Ovary (tissue), 9 donors: ENCODE results near the gene ACP4. TPM values are rescaled to one million over a fixed set of nuclear protein-coding genes. Genes with fewer than 3 reads are reported as not detected.

Experiments
- DNase-seq, 5 donors: peaks; one replicate each; pipeline ENCODE4 v3.0.0-alpha.2; 2019 to 2020
- H3K27ac ChIP-seq, 2 donors: fragments of 200-600 bp; one replicate each; pipeline versions ENCODE4 v1.5.1 to v1.8.0; 2019 to 2022
- H3K27me3 ChIP-seq: fragments of 200-600 bp; one replicate; pipeline ENCODE4 v1.8.0; 2022
- H3K36me3 ChIP-seq: fragments of 200-600 bp; sonication (generic); one replicate; pipeline ENCODE4 v1.5.1; 2019
- H3K4me1 ChIP-seq: one replicate; pipeline ENCODE4 v1.8.1; 2013; ENCODE audit warnings: mild to moderate bottlenecking, moderate library complexity; ENCODE audit not compliant: insufficient read depth
- H3K4me3 ChIP-seq: fragments of 200-600 bp; sonication (generic); one replicate; pipeline ENCODE4 v1.5.1; 2017
- H3K9me3 ChIP-seq, 2 donors: fragments of 200-600 bp in 1 of 2; sonication (generic) in 1 of 2; one replicate each; pipeline versions ENCODE4 v1.5.1 to v1.8.1; 2013 to 2019; ENCODE audit warnings: mild to moderate bottlenecking in 1 of 2, moderate library complexity in 1 of 2
- EP300 ChIP-seq: sonication (generic); formaldehyde crosslinking; IDR thresholded peaks from one replicate; pipeline ENCODE4 v1.6.1; 2017; ENCODE audit warnings: antibody characterized with exemption
- POLR2A ChIP-seq: fragments of 450-650 bp; IDR thresholded peaks from one replicate; pipeline ENCODE4 v1.6.1; 2017; ENCODE audit warnings: antibody characterized with exemption, mild to moderate bottlenecking, moderate library complexity
- WGBS, 3 donors: extraction: QIAGEN DNeasy Blood & Tissue Kit in 1 of 3; methylation state at CpG; one replicate each; pipeline versions ENCODE4 v1.1.5 to v1.1.7; 2013 to 2017; 5-methylcytosine and 5-hydroxymethylcytosine counted together
- intact Hi-C, 4 donors: fragments of 100-400 bp; cut with DNase I; formaldehyde crosslinking; loops; one replicate each; pipeline versions ENCODE4 v1.11.0 to v1.15.1; 2022 to 2023
- polyA plus RNA-seq, 2 donors: library from polyadenylated mRNA; stranded (reverse); fragments of 200-250 nt in 1 of 2; fragments of 350-450 nt in 1 of 2; fragmentation: Illumina TruSeq in 1 of 2; extraction: RNeasy Lipid Tissue Mini Kit (QIAGEN cat#74804) in 1 of 2; gene quantifications; one replicate each; pipeline ENCODE4 v1.2.3, GENCODE V29; 2013 to 2014
- total RNA-seq, 7 donors: library from RNA; depleted of rRNA in 2 of 7; stranded (reverse); fragments of >200 nt in 2 of 7; fragmentation: NEBNext Ultra II Directional in 3 of 7; extraction: Animal tissue kit (Norgen Biotek cat#: 25700) in 3 of 7; gene quantifications; one replicate each; pipeline versions ENCODE4 v1.1.0 to v1.2.4, GENCODE V29; 2016 to 2023
- TF ChIP-seq, protein P1 (sequence below), 3 donors: fragments of 450-650 bp in 2 of 3; fragments of 200-600 bp in 1 of 3; IDR thresholded peaks; one replicate each; pipeline versions ENCODE4 v1.5.1 to v1.8.0; 2016 to 2022; ENCODE audit warnings: antibody characterized with exemption in 3 of 3, mild to moderate bottlenecking in 1 of 3
- donor health status: DM: no; HTN: no; CAD: no; lungs with moderate emphysema.
- donor health status: DM: no; HTN: no; CAD: no.
- donor health status: Bipolar disorder and iron deficiency.
- donor health status: DM: yes; HTN: yes; CAD: no.
- donor health status: DM: no; HTN: no; CAD: no.
- donor health status: DM: yes; HTN: yes; CAD: no.

ACP4 gene
- total and polyA plus RNA-seq, 9 donors = not detected

DNA sequence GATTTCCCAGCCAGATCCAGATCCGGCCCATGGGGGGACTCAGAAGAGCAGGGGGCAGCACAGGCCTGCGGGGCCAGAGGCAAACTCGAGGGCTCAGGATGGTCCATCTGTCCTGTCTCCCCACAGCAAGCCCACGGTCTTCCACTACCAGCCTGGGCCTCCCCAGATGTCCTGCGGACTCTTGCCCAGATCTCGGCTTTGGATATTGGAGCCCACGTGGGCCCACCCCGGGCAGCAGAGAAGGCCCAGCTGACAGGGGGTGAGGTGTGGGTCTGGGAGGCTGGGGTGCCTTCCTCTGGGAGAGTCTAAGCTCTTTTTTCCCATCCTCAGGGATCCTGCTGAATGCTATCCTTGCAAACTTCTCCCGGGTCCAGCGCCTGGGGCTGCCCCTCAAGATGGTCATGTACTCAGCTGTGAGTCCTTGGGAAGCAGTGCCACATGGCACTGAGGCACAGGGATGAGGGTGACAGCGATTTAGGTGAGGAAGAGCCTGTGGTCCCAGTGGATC, 3.4 kb downstream of the ACP4 start:
- Histone ChIP-seq H3K9me3 (no peaks in the 10 kb centered on the region), H3K4me1 (no peaks in the 10 kb centered on the region), H3K27me3 (no peaks in the 10 kb centered on the region), H3K27ac (no peak overlapping the region), H3K36me3 (no peaks in the 10 kb centered on the region), H3K4me3 (no peak overlapping the region)
- TF ChIP-seq POLR2A (no peak), EP300 (no peak)
- TF ChIP-seq, protein P1, sequence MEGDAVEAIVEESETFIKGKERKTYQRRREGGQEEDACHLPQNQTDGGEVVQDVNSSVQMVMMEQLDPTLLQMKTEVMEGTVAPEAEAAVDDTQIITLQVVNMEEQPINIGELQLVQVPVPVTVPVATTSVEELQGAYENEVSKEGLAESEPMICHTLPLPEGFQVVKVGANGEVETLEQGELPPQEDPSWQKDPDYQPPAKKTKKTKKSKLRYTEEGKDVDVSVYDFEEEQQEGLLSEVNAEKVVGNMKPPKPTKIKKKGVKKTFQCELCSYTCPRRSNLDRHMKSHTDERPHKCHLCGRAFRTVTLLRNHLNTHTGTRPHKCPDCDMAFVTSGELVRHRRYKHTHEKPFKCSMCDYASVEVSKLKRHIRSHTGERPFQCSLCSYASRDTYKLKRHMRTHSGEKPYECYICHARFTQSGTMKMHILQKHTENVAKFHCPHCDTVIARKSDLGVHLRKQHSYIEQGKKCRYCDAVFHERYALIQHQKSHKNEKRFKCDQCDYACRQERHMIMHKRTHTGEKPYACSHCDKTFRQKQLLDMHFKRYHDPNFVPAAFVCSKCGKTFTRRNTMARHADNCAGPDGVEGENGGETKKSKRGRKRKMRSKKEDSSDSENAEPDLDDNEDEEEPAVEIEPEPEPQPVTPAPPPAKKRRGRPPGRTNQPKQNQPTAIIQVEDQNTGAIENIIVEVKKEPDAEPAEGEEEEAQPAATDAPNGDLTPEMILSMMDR (IDR thresholded peaks at IDR 0.05) = no peak
- intact Hi-C loops = loop anchor here in 1 of 4 donors (10.0 kb wide), 1 partner anchor 279 kb away; the partner anchor contains the start of genes ASPDH and JOSD2
- no peak for DNase-seq
- 47 to 65% (median 49%) methylated on average over 11 of the region's 11 CpGs for WGBS, 3 donors

DNA sequence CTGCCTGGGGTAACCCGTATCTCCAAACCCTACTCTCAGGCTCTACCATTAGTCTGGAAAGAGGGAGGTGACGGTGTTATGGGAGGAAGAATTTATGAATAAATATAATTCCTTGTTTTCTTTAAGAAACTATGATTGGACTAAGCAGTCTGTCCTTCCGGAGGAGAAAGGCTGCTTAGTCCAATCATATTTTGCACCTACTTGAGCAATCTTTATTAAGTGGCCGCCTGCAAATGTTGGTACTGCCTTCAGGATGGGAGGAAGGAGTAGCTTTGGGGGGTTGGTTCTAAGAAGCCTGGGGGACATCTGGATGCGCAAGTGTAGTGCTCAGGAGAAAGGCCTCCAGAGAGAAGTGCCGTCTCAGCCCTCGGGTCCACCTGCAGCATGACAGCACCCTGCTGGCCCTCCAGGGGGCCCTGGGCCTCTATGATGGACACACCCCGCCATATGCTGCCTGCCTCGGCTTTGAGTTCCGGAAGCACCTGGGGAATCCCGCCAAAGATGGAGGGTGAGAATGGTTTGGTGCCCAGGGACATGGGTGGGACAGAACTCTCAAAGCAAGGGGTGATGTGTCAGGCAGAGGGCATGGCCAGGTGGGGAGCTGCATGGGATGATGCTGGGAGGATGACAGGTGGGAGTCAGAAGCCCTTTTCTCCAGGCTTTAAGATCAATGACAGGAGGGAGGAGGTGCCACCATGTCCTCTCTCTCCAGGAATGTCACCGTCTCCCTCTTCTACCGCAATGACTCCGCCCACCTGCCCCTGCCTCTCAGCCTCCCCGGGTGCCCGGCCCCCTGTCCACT, 4.1 kb downstream of the ACP4 start:
- H3K27ac ChIP-seq = no peak overlapping the region
- H3K4me3 ChIP-seq = no peak overlapping the region
- no peaks in the 10 kb centered on the region for H3K4me1 ChIP-seq
- no peaks in the 10 kb centered on the region for H3K9me3 ChIP-seq
- no peak for DNase-seq
- WGBS, 3 donors = 14 to 23% (median 19%) methylated on average over 16 of the region's 16 CpGs
- intact Hi-C loops = loop anchor here in 1 of 4 donors (10.0 kb wide), 1 partner anchor 279 kb away; the partner anchor contains the start of genes ASPDH and JOSD2
- no peaks in the 10 kb centered on the region for H3K27me3 ChIP-seq
- H3K36me3 ChIP-seq = no peaks in the 10 kb centered on the region
- TF ChIP-seq EP300 = no peak

DNA sequence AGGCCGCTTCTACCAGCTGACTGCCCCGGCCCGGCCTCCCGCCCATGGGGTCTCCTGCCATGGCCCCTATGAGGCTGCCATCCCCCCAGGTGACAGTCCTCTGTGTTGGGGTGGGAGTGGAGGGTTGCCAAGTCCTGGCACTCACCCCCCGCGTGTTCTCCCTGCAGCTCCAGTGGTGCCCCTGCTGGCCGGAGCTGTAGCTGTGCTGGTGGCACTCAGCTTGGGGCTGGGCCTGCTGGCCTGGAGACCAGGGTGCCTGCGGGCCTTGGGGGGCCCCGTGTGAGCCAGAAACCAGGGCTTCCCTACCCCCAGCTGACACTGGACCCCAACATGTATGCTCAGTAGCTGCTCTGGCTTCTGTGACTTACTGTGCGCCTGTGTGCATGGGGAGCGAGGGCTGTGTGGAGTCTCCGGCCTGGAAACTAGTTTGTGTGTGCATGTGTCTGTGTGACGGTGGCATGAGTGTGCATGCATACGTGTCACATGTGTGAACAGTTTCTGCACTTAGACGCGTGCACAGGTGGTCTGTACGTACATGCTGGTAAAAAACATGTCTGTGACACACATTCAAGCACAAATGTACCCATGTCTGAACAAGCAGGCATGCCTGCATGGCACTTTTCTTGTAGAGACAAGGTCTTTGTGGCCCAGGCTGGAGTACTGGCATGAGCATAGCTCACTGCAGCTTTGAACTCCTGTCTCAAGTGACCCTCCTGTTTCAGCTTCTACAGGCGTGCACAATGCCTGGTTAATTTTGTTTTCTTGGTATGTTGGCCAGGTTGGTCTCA, 4.9 kb downstream of the ACP4 start:
- no peak overlapping the region for H3K27ac ChIP-seq
- H3K9me3 ChIP-seq = no peaks in the 10 kb centered on the region
- H3K4me3 ChIP-seq = no peak overlapping the region
- WGBS, 3 donors = 43 to 44% (median 43%) methylated on average over 18 of the region's 18 CpGs
- no peaks in the 10 kb centered on the region for H3K4me1 ChIP-seq
- intact Hi-C loops = loop anchor here in 1 of 4 donors (10.0 kb wide), 1 partner anchor 280 kb away; the partner anchor contains the start of genes ASPDH and JOSD2
- H3K27me3 ChIP-seq = no peaks in the 10 kb centered on the region
- no peaks in the 10 kb centered on the region for H3K36me3 ChIP-seq
- no peak for TF ChIP-seq POLR2A
- no peak for TF ChIP-seq EP300
- TF ChIP-seq, protein P1 (IDR thresholded peaks at IDR 0.05) = no peak
- peak in 1 of 5 donors; percentile 26 for DNase-seq

DNA sequence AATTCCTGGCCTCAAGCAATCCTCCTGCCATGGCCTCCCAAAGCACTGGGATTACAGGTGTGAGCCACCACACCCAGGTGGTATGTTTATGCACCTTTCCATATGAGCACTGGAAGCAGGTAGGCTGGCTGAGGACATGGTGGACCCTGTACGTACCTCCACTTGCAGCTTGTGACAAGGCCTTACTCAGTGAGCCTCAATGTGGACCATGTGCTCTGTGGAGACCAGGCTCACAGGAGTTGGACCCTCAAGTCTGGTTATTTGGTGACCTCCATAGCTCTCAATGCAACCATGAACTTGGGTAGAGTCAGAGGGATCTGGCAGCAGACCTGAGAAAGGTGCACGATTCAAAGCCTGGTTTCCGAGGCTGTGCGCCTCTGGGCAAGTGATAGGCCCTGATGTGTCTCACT, 5.5 kb downstream of the ACP4 start:
- no peak overlapping the region for H3K4me3 ChIP-seq
- H3K27ac ChIP-seq = no peak overlapping the region
- no peak for DNase-seq
- H3K9me3 ChIP-seq = no peaks in the 10 kb centered on the region
- intact Hi-C loops = loop anchor here in 1 of 4 donors (10.0 kb wide), 1 partner anchor 281 kb away; the partner anchor contains the start of genes ASPDH and JOSD2
- no peaks in the 10 kb centered on the region for H3K36me3 ChIP-seq
- H3K4me1 ChIP-seq = no peaks in the 10 kb centered on the region
- H3K27me3 ChIP-seq = no peaks in the 10 kb centered on the region
- no peak for TF ChIP-seq POLR2A
- no peak for TF ChIP-seq EP300
- TF ChIP-seq, protein P1 (IDR thresholded peaks at IDR 0.05) = no peak
- 82 to 90% (median 82%) methylated on average over 4 of the region's 4 CpGs for WGBS, 3 donors
